CD4-positive, alpha-beta T cell treated with Interleukin-15 for 4 hours (primary cell): ENCODE measurements around the gene STRIP2.
A peak's percentile ranks its signal among the peaks of the same experiment; 100 is the strongest.
"Not testable (repeated sequence)": the region's sequence is repeated elsewhere in the genome, so short reads cannot be mapped to it uniquely, and the experiment has no call there.

ENCODE experiments used
- DNase-seq: peaks from one replicate; pipeline ENCODE4 v3.0.0-alpha.2; 2020; ENCODE audit warnings: low spot score

STRIP2 gene

GRCh38 chr7:129453510-129454248 lies 19.4 kb downstream of the STRIP2 start:
- DNase-seq, result no peak

DNA sequence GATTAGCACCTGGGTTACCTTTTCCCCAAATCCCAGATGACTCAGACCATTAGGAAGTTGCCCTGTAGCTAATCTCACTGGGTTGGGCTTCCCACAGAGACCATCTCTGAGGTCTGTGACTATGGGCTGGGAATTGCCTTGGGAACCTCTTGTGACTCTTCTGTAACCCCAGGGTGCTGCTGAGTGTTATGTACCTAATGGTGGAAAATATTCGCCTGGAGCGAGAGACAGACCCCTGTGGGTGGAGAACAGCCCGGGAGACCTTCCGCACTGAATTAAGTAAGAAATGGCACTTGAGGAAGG lies 20.0 kb downstream of the STRIP2 start:
- no peak for DNase-seq

- no peak for DNase-seq
Measured at GRCh38 chr7:129456421-129456820, 22.2 kb downstream of the STRIP2 start.

- DNase-seq, result no peak
Measured at GRCh38 chr7:129457101-129457500, 22.9 kb downstream of the STRIP2 start.

GRCh38 chr7:129458171-129458570 lies 23.9 kb downstream of the STRIP2 start:
- DNase-seq, result no peak

DNA sequence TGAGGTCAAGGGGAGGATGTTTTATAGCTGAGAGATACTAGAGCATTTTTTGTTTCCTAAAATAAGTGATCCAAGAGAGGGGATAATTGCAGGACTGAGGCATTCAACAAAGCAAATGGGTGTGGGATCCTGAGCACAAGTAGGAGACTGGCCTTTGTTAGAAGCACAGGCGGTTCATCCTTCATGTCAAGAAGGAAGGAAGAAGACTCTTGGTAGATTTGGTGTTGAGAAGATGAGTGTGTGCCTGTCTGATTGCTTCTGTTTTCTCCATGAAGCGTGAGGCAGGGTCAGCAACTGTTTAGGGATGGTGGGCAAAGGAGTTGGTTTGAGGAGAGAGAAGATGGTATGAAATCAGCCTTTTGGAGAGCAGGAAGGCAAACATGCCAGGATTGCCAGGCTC lies 27.6 kb downstream of the STRIP2 start:
- DNase-seq, result no peak

DNA sequence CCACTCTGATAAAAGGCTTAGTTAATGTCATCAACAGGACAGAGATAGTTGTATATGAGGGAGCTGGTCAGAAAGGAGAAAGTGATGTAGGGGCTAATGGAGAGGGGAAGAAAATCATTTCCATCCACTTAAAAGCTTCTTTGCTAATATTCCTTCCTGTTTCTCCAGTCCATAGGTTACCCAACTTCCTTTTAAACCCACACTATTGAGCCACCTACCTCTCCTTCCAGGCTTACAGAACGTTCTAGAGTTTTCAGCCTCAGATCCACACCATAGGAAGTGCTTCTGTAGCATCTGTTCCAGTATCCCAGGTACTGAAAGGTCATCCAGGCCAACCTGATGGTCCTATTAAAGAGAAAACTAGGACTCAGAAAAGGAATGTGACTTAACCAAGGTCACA lies 28.2 kb downstream of the STRIP2 start:
- no peak for DNase-seq

GRCh38 chr7:129464194-129464593 lies 30.0 kb downstream of the STRIP2 start:
- no peak for DNase-seq

GRCh38 chr7:129465080-129465479 lies 30.8 kb downstream of the STRIP2 start:
- no peak for DNase-seq

DNA sequence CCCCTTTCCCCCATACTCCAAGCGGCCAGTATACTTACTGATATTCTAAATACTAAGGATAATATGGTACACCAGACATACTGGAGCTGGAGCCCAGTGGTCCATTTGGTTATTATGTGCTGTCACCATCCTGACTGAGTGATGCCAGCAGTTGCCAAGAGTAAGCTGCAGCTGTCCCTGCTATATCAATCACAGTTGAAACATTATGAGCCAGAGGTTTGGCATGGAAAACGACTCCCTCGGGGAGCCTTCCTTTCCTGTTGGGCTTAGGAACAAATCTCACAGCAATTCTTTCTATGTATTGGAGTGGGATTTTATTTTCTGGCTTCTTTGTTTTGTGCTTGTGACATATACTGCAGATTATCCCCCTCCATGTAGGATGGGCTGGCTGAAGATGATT lies 32.6 kb downstream of the STRIP2 start:
- DNase-seq, result no peak

DNA sequence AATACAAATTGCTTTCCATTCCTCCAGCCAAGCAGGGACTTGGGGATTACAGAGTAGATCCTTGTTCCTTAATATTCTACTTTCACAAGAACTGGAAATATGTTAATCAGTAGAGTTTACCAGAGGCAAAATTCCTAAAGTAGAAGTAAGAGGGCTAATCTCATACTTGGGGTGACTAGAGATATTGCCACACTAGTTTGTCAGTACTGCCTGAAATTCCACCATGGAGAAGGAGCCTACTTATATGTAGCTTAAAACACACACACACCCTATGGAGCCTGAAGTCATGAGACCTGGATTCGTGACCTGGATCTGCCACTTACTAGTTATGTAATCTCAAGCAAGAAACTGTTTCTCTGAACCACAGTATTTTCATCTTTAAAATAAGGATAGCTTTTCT lies 33.9 kb downstream of the STRIP2 start:
- DNase-seq, result no peak

DNA sequence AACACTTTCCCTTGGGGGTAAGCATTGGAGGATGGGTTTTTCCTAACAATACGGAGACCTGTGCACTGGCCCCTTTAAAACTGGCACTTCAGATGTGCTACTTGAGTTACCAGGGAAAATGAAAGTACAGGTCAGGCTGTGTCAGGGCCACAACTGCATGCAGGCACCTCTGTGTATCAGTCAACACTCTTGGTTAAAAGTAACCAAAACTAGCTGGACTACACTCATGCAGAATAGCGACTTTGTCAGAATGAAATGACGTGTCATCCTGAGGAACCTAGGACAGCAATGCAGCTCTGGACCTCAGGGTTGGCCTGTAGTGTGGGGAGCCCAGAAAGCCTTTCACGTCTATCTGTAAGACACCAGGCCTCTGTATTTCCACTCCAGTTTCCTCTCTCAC lies 34.3 kb downstream of the STRIP2 start:
- peak; percentile 5 for DNase-seq

DNA sequence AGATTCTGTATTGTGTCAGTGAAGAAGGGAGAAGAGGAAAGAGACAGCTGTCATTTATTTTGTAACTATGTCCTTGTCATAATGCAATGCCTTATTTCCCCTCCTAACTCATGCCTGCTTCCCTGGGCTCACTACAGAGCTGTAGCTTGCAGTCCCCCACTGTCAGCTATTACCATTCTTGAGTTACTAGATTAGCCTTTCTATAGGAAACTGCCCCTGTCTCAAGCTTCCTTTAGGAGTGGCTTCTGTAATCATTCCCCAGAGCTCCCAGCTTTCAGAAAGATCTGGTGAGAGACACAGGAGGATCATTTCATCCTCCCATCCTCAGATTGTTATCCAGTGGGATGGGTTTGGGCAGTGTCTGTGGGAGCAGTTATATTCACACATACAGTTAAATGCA lies 35.7 kb downstream of the STRIP2 start:
- no peak for DNase-seq

DNA sequence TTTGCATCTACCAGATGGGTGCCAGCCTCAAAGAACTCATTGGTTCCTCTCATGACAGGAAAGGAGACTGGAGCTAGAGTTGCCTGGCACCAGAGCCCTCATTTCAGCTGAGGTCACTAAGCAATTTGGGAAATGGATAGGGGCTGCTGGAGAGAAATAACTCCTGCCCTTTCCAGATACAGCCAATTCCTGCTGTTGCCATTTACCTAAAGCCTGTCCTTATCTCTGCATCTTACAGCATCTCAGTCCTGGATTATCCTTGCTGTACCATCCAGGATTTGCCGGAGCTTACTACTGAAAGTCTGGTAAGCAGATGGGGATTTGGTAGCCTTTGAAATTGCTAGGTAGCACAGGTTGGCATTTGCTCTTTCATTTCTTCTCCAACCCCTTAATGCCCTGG lies 36.2 kb downstream of the STRIP2 start:
- no peak for DNase-seq

GRCh38 chr7:129471402-129471827 lies 37.2 kb downstream of the STRIP2 start:
- DNase-seq, result no peak

GRCh38 chr7:129475931-129476330 lies 41.7 kb downstream of the STRIP2 start:
- DNase-seq, result not testable (repeated sequence)

- DNase-seq, result not testable (repeated sequence)
Measured at GRCh38 chr7:129476398-129476797, 42.2 kb downstream of the STRIP2 start.

- no peak for DNase-seq
Measured at GRCh38 chr7:129479831-129480230, 45.6 kb downstream of the STRIP2 start.

DNA sequence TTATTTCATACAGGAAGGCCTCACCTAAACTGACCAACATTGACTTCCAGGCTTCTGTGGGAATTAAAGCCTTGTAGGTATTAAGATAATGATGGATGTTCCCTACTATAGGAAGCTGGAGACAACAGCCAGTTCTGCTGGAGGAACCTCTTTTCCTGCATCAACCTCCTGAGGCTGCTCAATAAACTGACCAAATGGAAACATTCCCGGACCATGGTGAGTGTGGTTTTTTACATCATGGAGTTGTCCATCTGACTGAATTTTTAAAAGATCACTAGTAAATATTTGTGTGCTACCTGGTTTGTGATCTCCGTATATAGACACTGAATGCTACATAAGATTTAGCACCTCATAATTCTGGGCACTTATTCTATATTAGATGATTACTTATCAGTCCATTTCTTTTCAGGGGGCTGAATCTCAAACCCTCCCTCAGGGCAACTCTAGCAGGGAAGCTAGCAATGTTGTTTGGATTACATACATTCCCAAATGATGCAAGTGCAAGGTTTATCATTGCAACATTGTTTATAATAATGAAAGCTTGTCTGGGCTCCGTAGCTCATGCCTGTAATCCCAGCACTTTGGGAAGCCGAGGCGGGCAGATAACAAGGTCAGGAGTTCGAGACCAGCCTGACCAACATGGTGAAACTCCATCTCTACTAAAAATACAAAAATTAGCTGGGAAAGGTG lies 46.6 kb downstream of the STRIP2 start:
- no peak for DNase-seq

DNA sequence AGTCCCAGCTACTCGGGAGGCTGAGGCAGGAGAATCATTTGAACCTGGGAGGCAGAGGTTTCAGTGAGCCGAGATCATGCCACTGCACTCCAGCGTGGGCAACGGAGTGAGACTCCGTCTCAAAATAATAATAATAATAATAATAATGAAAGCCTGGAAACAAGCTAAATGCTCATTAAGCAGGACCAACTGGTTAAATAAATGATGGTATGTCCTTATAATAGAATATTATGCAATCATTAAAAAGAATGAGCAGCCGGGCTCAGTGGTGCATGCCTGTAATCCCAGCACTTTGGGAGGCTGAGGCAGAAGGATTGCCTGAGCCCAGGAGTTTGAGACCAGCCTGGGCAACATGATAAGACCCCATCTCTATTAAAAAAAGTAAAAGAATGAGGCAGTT lies 47.1 kb downstream of the STRIP2 start:
- not testable (repeated sequence) for DNase-seq

DNA sequence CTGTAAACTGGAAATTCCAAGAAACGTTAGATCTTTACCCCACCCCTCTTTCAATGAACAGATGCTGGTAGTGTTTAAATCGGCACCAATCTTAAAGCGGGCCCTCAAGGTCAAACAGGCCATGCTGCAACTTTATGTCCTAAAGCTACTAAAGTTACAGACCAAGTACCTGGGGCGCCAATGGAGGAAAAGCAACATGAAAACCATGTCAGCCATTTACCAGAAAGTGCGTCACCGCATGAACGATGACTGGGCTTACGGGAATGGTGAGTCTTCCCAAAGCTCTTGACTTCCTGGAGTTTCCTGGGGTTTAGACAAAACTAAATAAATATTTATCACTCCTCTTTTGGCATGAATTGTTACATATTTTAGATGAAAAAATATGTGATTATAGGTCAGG lies 48.5 kb downstream of the STRIP2 start:
- DNase-seq, result no peak

- DNase-seq, result no peak
Measured at GRCh38 chr7:129489491-129489890, 55.3 kb downstream of the STRIP2 start.

DNA sequence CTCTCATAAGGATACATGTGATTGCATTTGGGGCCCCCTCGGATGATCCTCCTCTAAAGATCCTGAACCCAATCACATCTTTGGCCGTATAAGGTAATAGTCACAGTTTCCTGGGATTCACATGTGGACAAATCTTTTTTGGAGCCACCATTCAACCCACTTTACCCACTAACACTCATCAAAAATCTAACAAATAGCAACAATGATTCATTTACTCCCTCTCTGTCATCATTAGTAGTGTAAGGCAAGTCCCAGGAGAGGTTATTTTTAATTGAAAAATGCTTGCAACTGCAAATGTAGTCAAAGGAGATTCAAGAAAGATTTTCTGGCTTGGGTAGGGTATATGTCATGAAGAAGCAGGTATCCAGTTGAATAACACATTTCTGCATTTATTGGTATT lies 58.2 kb downstream of the STRIP2 start:
- DNase-seq, result no peak

GRCh38 chr7:129493555-129493954 lies 59.3 kb downstream of the STRIP2 start:
- no peak for DNase-seq
